Measurements from ENCODE around the gene UBAP2L.
"Not testable (repeated sequence)": the region's sequence is repeated elsewhere in the genome, so short reads cannot be mapped to it uniquely, and the experiment has no call there.

Gene UBAP2L

DNA sequence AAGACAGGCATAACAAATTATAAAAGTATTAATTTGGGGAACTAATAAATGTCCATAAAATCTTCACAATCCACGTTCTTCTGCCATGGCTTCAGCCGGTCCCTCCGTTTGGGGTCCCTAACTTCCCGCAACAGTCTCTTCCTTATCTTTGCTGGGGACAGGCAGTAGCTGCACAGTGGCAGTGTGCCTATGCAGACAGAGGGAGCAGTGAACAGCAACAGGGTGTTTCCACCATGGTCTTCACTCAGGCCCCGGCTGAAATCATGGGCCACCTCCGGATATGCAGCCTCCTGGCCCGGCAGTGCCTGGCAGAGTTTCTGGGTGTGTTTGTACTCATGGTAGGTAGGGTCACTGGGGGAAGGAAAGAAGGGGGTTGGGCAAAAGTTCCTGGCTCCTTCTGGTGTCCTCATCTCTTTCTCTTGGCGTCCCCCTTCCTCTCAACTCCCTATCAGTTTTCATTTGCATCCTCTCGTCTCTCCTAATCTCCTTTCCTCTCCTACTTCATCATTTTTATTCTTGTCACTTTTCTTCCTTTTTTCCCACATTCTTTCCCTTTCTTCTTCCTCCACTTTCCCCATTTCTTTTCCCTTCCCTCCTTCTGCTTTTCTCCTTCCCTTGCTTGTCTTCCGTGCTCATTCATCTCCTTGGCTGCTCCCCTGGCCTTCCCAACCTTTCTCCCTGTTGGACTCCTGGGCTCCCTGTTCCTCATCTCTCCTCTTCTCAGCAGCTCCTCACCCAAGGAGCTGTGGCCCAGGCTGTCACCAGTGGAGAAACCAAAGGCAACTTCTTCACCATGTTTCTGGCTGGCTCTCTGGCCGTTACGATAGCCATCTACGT is 91.7 kb downstream of the UBAP2L start:
- not testable (repeated sequence) for DNase-seq

DNA sequence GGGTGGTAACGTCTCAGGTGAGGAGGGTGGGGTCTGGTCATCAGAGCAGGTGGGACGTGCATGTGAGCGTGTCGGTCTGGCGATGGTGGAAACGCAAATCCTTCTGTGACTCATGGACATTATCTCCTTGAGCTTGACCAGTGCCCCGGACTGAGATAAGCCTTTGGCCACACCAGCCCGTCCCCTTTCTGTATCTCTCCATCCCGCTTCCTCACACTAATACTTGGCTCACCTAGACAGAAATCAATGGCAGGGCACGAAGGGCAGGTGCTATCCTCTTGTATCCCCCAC is 92.3 kb downstream of the UBAP2L start:
- DNase-seq = no peak

DNA sequence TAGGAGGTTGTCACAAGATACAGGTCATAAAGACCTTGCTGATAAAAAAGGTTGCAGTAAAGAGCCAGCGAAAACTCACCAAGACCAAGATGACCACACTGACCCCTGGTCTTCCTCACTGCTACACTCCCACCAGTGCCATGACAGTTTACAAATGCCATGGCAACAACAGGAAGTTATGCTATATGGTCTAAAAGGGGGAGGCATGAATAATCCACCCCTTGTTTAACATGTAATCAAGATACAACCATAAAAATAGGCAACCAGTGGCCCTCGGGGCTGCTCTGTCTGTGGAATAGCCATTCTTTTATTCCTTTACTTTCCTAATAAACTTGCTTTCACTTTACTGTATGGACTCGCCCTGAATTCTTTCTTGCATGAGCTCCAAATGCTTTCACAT is 93.5 kb downstream of the UBAP2L start:
- DNase-seq = not testable (repeated sequence)

DNA sequence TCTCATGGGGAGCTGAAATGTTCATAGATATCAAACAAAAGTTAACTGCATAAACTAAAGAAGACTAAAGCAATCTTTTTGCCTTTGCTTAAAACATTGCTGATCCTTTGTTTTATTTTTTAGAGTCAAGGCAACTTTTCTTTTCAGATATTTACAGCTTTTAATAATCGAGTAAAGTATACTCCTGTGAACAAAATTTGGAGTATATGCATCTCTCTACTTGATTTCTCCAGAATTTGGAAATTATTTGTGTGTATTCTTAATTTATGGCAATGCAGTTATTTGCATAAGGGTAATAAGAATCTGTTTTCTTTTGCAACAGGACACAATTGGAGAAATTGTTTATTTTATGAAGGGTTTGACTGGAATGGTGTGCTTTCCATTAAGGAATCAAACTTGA is 95.9 kb downstream of the UBAP2L start:
- DNase-seq = no peak

DNA sequence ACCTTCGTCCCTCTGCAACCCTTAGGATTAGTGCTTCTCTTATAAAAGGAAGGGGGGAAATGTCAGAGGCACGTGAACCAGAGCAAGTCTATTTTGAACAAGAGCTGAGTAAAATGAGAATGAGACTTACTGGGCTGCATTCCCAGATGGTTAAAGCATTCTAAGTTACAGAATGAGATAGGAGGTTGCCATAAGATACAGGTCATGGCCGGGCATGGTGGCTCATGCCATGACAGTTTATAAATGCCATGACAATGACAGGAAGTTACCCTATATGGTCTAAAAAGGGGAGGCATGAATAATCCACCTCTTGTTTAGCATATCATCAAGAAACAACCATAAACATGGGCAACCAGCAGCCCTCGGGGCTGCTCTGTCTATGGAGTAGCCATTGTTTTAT is 97.6 kb downstream of the UBAP2L start:
- no peak for DNase-seq

All from central memory CD4-positive, alpha-beta T cell (primary cell).